Measurements from ENCODE around the gene PEX19.

PEX19 gene

GRCh38 chr1:160238408-160238807 is 46.5 kb downstream of the PEX19 start:
- no peak for DNase-seq

GRCh38 chr1:160237558-160237957 is 47.4 kb downstream of the PEX19 start:
- no peak for DNase-seq

GRCh38 chr1:160236806-160237205 is 48.1 kb downstream of the PEX19 start:
- no peak for DNase-seq

- no peak for DNase-seq
Measured at GRCh38 chr1:160232911-160233310, 52.0 kb downstream of the PEX19 start.

- DNase-seq = no peak
Measured at GRCh38 chr1:160228431-160228830, 56.5 kb downstream of the PEX19 start.

- no peak for DNase-seq
Measured at GRCh38 chr1:160227561-160227960, 57.4 kb downstream of the PEX19 start.

- no peak for DNase-seq
Measured at GRCh38 chr1:160227034-160227433, 57.9 kb downstream of the PEX19 start.

Measured in fibroblast of skin of back (primary cell).